Stimulated activated CD8-positive, alpha-beta memory T cell treated with anti-CD3 and anti-CD28 coated beads, Interleukin-4, amount 100 ng/mL, for 48 hours (primary cell): ENCODE results near the gene LCE2D.
"Not testable (repeated sequence)": the region's sequence is repeated elsewhere in the genome, so short reads cannot be mapped to it uniquely, and the experiment has no call there.

Source experiments
- DNase-seq: peaks from one replicate; pipeline ENCODE4 v3.0.0-alpha.2; 2020

The LCE2D gene, protein sequence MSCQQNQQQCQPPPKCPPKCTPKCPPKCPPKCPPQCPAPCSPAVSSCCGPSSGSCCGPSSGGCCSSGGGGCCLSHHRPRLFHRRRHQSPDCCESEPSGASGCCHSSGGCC

DNA sequence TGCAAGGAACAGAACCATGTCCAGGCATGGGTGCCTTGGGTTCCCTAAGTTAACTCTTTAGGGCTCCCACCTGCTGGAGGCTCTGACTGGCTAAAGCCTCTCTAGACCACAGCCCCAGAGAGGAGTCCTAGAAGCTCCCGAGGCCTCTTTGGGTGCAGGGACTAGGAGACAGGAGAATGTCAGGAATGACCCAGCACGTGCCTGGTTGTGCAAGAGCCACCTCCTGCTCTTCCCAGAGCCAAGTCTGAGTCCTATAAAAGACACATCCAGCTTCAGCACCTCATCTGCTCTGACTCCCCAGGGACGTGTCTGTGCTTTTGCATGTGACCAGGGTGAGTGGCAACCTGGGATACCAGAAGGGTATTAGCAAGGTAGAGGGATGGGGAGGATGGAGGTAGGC lies at the start of gene LCE2D:
Gene LCE2D, plus strand, starts transcription at position 283 of the 400 bp plus-strand sequence. CDS start 726 bp downstream, outside the sequence.
- DNase-seq: no peak

DNA sequence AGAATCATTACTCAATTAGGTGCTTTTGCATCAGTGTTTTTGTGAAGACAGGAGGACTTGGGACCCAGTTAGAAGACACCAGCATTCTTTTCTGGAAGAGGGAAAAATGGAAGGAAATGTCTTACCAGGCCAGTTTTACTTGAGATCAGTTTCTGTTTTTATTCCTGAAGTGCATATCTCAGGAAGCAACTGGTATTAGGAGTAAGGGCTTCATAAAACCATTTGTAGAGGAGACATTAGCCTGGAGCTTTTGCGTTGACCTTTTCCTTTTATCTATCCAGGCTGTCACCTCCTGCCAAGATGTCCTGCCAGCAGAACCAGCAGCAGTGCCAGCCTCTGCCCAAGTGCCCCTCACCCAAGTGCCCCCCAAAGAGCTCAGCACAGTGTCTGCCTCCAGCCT lies 49.7 kb upstream of the LCE2D start, which contains the start of gene LCE3B:
Gene LCE3B, plus strand, starts transcription at position 301 of the 400 bp plus-strand sequence. Its CDS starts 0 bp downstream, at position 301.
- no peak for DNase-seq

GRCh38 chr1:152621993-152622392 lies 41.2 kb upstream of the LCE2D start:
- DNase-seq: no peak

- no peak for DNase-seq
These were observed 40.4 kb upstream of the LCE2D start, which contains the start of gene LCE3A for GRCh38 chr1:152622803-152623202. TSS of gene LCE3A (minus strand) at chr1:152623103. CDS start at chr1:152623103, 0 bp downstream.

DNA sequence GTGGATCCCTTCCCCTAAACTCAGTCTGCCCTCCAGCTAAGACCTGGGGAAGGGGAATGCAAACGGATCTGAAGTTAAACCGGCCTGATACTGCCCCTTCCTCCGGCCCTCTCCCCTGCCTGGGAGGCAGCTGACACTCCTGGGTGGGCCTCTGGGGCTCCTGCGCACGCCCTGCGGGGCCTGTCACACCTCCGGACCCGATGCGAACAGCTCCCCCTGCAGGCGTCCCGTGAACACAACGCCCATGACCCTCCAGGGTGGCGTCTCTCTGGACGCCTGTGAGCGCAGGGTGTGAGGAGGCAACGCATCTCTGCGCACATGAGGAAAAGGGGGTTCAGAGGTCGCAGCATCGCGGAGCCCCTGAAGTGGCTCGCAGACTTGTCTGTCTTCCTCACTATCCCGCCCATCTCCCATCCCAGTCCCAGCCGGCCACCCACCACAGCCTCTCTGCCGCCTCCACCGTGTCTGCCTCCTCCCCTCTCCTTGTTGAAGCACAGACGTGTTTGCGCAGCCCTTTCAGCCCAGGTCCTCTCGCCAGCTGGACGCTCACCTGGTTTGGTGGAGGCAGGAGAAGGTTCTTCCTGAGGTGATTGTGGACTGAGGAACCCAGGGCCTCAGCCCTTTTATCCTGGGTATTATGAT lies 39.9 kb upstream of the LCE2D start:
- DNase-seq: peak; percentile 69

DNA sequence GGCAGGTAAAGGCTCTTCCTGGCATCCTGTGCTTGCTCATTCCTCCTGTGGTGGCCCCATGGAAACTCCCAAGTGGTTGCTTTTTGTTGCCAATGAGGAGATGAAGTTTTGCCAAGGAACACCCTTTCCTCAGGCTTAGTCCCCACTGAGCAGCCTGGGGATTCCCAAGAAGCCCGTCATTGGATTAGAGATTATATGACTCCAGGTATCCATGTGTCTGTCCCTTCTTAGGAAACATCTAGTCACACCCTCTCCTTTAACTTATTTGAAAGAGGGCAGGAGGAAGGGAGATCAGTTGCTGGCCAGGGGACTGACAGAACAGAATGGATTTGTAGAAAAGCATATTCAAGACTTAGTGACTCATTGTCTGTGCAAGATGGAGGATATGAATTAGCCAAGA lies 36.4 kb upstream of the LCE2D start:
- no peak for DNase-seq

DNA sequence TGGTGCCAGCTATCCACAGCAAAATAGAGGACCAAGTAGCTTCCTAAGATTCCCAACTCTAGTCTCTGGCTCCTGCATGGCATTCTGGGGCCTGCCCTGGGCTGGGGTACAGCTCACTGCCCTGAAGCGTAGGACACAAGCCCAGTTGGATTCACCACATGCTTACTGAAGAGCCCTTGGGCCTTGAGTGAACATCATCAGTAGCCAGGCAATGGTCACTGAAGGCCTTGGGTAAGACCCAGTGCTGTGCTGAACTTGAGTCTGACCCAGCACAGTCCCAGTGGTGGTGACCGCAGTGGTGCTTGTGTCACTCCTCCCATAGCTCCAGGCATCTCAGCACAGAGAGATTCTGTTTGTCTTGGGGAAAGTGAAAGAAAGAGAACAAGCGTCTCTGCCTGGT lies 32.6 kb upstream of the LCE2D start:
- DNase-seq: no peak

DNA sequence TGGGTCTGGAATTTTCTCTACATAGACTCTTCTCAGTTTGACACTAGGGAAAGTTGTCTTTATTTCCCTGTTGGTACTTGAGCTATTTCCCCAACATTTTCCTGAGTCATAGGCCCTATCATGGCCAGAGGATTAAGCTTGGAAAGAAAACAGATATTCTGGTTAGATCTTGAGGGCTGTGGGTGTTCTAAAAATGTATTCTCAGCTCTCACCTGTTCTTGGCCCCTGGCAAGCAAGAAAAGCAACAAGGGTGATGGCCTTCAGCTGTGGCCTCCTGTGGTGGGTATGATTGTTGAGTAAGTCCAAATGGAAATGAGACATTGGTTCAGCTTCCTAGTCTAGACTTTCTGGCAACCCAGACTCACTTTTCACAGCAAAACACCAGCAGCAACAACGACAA lies 22.8 kb upstream of the LCE2D start:
- DNase-seq: no peak

DNA sequence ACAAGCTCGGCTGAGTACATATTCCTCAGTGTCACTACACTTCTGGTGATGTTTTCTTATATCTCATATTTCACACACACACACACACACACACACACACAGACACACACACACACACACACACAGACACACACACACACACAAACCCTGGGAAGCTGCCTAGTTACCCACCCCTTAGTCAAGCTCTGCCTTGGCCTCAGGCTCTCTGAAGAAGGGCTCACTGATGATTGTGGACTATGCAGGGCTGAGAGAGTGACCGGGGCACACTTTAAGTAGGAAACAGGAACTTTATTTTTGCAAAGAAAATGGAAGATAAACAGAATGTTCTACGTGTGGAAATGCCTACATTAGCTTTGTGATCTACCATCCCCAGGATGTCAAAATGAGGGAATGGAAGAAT lies 19.2 kb upstream of the LCE2D start:
- DNase-seq: no peak

DNA sequence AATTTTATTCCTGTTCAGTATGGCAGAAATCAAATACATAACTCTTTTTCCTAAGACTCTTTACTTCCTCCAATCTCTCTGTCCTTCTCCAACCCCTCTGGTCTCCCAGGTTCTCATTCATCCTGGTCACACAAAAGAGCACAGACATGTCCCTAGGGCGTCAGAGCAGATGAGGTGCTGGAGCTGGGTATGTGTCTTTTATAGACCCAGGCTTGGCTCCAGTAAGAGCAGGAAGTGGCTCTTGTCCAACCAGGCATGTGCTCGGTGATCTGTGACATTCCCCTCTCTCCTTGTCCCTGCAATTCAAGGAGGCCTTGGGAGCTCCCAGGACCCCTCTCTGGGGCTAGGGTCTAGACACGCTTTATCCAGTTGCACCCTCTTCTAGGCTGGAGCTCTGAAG lies 18.0 kb upstream of the LCE2D start:
- no peak for DNase-seq

GRCh38 chr1:152646656-152647055 lies 16.5 kb upstream of the LCE2D start:
- DNase-seq: no peak

DNA sequence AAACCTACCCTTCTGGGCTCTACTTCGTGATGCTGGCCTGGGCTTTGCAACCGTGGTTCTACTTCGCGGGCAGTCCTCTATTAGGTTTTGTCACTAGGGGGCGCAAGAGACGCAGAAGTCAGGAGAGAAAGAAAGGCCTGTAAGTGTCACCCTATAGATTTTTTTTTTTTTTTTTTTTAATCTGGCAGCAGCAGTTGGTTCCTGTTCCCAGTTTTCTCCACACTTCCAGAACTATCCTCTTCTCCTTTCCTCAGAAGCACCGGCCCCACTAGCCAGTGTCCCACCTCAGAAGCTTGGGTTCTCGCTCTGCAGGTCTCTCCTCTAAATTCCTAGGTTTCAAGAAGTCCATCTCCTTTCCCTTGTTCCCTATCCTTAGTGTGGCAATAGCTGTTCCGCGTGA lies 9.1 kb upstream of the LCE2D start:
- peak; percentile 77 for DNase-seq

DNA sequence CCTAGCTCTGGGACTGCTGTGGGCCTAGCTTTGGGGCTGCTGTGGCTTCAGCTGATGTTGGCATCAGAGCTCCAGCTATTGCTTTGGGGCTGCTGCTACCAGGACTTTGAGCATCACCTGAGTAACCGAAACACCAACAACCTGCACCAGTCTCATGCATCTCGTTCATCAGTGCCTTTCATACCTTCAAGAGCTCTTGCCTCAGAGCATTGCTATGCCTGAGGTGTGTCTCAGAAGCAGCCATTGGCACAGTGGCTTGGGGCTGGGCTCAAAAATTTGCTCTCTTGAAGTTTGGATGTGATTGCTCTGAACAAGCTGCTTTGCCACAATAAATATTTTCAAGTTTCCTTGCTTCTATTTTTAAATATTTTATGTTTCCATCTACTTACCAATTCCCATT lies 6.7 kb upstream of the LCE2D start:
- DNase-seq: no peak

DNA sequence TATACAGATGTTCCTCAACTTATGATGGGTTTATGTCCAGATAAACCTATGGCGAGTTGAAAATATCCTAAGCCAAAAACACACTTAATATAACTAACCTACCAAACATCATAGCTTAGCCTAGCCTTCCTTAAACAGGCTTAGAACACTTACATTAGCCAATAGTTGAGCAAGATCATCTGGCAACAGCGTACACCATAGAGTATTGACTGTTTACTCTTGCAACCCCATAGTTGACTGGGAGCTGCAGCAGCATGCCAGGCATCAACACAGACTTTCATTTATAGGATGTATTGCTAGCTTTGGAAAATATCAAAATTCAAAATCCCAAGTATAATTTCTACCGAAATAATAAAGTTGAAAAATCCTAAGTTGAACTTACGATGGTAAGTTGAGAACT lies 5.5 kb upstream of the LCE2D start:
- no peak for DNase-seq

DNA sequence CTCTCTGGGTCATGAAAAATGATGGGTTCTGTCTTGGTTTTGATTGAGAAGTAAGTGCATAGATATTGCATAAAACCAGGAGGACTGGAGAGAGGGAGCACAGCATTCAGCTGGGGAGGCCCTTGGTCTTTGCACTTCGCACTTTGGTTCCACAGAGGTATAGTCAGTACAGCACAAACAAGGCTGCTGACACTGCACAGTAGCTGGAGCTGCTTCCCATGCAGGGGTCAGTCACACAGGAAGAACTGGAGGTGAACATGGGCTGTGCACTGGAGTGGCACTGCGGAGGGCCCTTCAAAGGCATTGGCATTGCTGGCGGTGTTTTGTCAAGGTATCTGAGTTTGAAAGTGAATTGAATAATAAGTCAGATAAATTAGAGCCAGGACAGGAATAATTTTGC lies 4.5 kb upstream of the LCE2D start:
- DNase-seq: no peak

GRCh38 chr1:152666171-152666570 lies 3.0 kb downstream of the LCE2D start:
- DNase-seq: not testable (repeated sequence)

- no peak for DNase-seq
These were observed 4.5 kb downstream of the LCE2D start for GRCh38 chr1:152667648-152668047.

DNA sequence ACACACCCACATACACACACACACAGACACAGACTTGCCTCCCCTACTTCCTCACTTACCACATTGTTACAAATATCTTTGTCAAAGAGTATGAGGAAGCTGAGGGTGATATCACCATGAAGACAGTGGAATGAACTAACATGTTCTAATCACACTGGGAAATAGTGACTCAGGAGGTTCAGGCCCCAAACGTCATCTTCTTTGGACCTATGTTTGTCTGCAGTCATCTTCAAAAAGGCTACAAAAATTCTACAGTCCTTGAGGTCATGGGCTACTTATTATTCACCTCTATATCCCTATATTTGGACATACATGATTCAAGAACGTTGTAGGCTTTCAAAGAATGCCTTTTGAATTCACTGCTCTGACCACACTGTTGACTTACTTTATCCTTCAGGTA lies 9.8 kb downstream of the LCE2D start:
- no peak for DNase-seq

- DNase-seq: not testable (repeated sequence)
These were observed 11.8 kb downstream of the LCE2D start, which contains the start of gene LCE2C for GRCh38 chr1:152674983-152675382. TSS of gene LCE2C (plus strand) at chr1:152675279. CDS start at chr1:152676016, 737 bp downstream.

DNA sequence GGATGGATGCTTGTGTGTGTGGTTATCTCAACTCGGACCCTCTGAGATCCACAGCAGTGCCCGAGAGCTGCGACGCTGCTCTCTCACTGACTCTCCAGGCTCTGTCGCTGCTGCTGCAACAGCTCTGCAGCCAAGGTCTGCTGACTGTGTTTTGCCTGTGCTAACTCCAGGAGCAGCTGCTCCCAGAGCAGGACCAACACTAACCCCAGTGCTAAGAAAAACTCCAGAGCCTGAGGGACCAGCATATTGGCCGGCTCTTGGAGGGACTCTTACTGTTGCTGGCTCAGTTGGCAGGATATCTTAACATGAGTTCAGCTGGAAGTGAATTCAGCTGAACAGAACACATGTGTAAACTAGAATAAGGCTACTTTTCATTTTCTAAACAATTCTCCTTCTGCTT lies 16.3 kb downstream of the LCE2D start:
- DNase-seq: no peak

DNA sequence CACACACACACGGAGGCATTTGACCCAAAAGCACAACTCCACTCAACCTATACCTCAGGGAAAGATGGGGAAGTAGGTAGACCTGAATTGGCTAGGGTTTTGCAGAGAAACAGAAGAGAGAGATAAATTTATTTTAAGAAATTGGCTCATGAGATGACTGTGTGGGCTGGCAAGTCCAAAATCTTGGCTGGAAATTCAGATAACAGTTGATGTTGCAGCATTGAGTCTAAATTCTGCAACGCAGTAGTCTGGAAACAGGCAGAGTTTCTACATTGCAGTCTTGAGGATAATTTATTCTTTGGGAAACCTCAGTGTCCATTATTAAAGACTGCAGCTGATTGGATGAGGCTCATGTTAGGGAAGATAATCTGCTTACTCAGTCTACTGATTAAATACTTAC lies 18.4 kb downstream of the LCE2D start:
- DNase-seq: no peak

GRCh38 chr1:152683846-152684245 lies 20.7 kb downstream of the LCE2D start:
- DNase-seq: no peak

DNA sequence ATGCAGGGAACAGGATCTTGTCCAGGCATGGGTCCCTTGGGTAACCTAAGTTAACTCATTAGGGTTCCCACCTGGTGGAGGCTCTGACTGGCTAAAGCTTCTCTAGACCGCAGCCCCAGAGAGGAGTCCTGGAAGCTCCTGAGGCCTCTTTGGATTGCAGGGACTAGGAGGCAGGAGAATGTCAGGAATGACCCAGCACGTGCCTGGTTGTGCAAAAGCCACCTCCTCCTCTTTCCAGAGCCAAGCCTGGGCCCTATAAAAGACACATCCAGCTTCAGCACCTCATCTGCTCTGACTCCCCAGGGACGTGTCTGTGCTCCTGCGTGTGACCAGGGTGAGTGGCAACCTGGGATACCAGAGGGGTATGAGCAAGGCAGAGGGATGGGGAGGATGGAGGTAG lies 22.6 kb downstream of the LCE2D start, which contains the start of gene LCE2B:
Gene LCE2B, plus strand, starts transcription at position 301 of the 400 bp plus-strand sequence. CDS start 721 bp downstream, outside the sequence.
- not testable (repeated sequence) for DNase-seq
